Embryonic facial prominence (tissue), 1 donor: ENCODE measurements around the gene SH3GLB2.

ENCODE experiments used
- DNase-seq: peaks from one replicate; pipeline ENCODE4 v3.0.0-alpha.2; 2016; ENCODE audit errors: extremely low spot score

Gene SH3GLB2

GRCh38 chr9:129028192-129028966, at the start of gene SH3GLB2:
SH3GLB2 (minus strand) TSS chr9:129028331; CDS start chr9:129028154, 177 bp downstream.
- peak; percentile 88 for DNase-seq

- no peak for DNase-seq
Observed at GRCh38 chr9:129077236-129077635, 49.1 kb upstream of the SH3GLB2 start.

DNA sequence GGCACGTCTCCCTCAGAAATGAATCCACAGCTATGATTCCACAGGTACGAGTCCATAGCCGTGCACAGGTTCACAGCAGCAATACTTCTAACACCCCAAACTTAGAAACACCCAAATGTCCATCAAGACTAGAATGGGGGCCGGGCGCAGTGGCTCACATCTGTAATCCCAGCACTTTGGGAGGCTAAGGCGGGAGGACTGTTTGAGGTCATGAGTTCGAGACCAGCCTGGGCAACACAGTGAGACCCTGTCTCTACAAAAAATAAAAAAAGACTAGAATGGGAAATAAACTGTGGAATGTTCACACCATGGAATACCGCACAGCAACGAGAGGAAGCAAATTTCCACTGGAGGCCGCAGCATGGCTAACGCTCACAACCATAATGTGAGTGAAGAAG, 48.5 kb upstream of the SH3GLB2 start:
- DNase-seq, result no peak

DNA sequence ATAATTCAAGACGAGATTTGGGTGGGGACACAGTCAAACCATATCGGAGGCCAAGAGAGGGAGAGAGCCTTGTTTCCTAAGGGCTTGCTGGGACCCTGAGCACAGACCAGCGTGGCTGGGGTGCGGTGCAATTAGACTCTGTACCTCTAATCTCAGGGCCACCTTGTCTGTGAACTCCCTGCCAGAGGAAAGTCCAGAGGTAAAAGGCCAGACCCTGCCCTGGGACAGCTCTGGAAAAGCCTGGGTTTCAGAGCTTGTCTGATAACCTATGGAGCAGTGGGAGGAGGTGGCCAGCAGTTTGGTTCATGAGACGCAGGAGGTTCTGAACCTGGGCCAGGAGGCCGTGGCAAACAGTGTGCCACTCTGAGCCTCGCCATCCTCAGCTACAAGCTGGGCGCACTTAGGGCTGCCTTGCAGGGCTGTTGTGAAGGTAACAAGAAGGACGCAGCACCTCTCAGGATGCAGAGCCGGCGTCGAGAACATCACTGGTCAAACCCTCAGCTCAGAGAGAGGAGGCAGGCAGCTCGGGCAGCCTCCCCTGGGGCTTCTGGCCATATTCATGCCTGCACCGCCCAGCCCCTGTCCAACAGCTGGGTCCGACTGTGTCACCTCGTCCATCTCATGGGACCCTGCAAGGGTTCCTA, 48.0 kb upstream of the SH3GLB2 start:
- no peak for DNase-seq

DNA sequence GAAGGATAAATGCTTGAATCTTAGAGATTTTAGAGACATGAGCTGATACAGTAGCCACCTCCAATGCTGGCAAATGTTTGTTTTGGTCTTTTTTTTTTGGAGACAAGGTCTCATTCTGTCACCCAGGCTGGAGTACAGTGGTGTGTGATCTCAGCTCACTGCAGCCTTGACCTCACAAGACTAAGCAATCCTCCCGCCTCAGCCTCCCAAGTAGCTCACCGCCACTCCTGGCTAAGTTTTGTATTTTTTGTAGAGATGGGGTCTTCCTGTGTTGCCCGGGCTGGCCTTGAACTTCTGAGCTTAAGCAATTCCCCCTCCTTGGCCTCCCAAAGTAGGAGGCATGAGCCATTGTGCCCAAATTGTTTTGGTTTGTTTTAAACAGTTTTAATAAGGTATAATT, 46.0 kb upstream of the SH3GLB2 start:
- no peak for DNase-seq

DNA sequence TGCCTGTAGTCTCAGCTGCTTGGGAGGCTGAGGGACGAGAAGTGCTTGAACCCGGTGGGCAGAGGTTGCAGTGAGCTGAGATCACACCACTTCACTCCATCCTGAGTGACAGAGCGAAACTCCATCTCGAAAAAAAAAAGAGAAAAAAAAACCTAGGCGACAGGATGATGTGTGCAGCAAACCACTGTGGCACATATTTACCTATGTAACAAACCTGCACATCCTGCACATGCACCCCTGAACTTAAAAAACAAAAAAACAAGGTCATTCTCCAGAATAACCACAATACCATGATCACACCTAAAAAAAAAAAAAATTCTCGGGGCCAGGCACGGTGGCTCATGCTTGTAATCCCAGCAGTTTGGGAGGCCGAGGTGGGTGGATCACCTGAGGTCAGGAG, 45.3 kb upstream of the SH3GLB2 start:
- DNase-seq, result no peak

- no peak for DNase-seq
Observed at GRCh38 chr9:129072171-129072570, 44.0 kb upstream of the SH3GLB2 start.

- DNase-seq, result no peak
Observed at GRCh38 chr9:129071526-129072126, 43.5 kb upstream of the SH3GLB2 start.

DNA sequence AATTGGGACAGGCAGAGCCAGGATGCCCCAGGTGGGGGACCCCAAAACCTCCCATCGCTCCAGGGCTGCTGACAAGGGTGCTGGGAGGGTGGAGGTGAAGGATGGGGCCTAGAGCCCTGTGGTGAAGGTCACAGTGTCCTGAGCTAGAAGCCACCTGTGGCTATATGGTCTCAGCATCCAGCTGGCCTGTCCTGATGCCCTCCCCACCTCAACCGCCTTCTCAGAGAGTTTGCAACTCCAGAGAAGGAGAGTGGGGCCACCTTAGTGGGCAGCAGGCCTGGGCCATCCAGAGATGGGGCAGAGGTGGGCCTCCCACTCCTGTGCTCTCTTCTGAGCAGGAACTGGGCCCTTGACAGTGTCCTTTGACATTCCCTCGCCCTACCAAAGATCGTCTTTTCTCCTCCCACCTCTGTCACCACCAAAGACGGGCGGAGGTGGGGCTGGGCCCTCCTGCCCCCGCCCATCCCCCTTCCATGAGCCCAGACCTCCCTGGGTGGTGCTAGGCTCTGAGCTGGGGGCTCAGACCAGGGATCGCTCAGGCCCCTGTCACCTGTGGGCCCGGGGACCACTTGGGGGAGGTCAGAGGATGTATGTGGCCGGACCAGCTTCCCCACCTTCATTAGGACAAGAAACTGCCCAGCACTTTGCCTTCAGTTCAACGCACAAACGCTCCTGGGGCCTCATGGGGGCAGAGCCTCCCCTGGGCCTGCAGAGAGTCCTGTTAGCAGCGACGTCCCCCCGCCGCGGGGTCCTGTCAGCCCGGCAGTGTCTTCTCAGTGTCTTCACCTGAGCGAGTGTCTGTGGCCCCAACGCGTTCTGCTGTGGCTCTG, 42.8 kb upstream of the SH3GLB2 start:
- DNase-seq, result no peak

DNA sequence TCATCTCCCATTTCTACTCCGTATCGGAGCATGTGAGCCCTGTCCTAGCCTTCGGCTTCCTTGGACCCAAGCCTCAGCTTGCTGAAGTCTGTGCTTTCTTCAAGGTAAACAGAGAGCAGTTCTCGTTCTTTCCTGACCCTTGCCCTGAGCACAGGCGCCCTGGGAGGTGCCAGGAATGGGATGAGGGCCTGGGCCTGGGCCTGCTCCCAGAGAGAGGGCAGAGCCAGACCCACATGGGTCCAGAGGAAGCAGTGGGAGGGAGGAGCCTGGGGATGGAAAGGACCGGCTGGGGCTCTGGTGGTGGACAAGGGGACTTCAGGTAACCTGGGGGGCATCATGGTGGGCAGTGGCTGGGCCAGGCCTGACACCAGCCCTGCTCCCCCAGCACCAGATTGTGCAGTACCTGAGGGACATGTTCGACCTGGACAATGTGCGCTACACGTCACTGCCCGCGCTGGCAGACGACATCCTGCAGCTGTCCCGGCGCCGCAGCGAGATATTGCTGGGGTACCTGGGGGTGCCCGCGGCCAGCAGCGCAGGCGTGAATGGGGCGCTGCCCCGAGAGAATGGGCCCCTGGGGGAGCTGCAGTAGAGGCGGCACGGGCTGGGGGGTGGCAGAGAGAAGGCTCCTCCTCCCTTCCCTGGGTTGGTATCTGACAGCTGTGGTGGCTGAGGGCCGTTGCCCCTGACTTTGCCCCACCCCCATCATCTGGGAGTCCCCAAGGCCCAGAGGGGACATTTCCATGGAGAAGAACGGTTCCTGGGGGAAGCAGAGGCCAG, 41.9 kb upstream of the SH3GLB2 start:
- DNase-seq, result no peak

DNA sequence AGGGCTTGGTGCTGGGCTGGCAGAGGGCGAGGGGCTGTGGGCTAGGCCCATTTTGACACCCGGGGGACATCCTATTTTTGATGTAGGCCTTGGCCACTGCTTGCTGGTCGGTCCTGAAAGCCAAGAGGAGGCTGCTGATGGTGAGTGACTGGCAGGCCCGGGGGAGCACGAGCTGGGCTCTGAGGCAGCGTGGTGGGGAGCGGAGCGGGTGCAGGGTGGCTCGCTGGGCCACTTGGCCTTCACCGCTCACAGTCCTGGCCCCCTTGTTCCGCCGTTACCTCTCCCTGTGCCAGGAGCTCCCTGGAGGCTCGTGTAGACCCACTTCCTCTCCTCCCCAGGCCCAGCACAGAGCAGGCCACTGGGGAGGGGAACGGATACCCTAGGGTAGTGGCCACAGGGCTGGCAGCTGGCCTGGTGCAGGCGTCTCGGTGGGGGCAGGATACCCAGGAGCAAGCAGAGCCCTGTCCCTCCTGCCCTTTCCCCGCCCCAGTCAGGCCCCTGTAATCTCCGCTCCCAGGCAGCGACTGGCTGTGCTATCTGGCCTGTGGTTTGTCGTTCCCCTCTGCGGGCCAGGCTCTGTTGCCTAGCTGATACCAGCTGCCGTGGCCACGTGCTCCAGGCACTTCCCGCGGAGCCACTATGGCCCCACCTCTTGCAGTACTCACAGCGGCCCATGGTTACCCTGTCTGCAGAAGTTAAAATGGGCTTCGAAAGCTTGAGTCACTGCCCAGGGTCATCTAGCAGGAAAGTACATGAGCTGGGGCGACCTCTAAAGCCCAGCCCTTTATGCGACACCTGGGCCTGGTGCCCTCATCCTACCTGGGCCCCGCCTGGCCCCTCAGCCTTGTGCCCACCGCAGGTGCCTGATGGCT, 41.1 kb upstream of the SH3GLB2 start:
- DNase-seq, result no peak

DNA sequence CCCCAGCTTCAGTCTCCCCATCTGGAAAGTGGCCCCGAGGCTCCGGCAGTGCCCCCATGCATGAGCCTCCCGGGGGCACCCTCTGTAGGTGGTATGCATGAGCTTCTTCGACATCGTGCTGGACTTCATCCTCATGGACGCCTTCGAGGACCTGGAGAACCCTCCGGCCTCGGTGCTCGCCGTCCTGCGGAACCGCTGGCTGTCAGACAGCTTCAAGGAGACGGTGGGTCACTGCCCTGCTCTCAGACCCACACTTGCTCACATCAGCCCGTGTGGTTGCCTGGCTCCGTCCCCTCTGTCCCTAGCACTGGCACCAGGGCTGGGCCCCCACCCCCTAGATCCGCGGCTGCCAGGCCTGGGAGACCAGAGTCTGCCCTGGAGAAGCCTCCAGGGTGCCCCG, 40.0 kb upstream of the SH3GLB2 start:
- DNase-seq, result no peak

DNA sequence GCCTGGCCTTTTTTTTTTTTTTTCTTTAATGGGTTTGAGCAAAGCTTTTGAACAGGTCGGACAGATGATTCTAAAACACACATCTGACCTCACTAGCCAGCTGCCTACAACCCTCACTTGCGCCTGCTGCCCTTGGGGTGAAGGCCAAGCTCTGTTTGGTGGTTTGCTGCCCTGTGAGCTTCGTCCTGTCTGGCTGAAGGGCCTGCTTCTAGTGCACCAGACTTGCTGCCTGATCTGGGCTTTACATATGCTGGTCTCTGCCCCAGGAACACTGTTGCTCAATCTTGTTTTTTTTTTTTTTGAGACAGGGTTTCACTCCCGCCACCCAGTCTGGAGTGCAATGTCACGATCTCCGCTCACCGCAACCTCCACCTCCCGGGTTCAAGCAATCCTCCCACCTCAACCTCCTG, 36.4 kb upstream of the SH3GLB2 start:
- DNase-seq, result no peak

DNA sequence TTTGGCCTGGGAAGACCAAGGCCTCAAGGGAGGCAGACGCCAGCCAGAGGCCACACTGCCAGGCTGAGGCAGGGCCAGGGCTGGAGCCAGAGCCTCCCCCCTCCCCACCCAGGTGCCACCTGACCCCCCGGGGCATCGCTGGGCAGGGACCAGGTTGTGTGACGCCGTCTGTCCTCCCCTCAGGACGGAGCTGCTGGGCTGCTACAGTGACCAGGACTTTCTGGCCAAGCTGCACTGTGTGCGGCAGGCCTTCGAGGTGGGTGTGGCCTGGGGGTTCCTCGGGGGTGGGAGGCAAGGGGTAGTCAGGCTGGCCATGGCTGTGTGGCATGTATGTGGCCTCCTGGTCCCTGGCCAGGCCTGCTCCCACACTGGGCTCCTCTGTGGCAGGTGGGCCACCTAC, 34.9 kb upstream of the SH3GLB2 start:
- no peak for DNase-seq

DNA sequence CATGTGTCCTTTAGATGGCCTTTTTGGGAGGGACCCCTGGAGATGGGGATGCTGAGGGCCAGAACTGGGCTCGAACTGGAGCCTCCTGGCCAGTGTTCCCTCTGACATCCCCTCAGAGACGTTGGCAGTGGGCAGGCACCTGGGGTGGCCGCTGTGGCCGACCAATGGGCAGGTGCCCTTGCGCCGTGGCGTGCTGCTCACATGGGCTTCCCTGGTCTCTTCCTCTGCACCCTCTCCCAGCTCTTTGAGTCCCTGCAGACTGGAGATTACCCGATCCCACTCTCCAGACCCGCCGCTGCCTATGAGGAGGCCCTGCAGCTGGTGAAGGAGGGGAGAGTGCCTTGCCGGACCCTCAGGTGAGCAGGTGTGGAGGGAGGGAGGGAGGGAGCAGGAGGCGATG, 32.9 kb upstream of the SH3GLB2 start:
- DNase-seq, result no peak

DNA sequence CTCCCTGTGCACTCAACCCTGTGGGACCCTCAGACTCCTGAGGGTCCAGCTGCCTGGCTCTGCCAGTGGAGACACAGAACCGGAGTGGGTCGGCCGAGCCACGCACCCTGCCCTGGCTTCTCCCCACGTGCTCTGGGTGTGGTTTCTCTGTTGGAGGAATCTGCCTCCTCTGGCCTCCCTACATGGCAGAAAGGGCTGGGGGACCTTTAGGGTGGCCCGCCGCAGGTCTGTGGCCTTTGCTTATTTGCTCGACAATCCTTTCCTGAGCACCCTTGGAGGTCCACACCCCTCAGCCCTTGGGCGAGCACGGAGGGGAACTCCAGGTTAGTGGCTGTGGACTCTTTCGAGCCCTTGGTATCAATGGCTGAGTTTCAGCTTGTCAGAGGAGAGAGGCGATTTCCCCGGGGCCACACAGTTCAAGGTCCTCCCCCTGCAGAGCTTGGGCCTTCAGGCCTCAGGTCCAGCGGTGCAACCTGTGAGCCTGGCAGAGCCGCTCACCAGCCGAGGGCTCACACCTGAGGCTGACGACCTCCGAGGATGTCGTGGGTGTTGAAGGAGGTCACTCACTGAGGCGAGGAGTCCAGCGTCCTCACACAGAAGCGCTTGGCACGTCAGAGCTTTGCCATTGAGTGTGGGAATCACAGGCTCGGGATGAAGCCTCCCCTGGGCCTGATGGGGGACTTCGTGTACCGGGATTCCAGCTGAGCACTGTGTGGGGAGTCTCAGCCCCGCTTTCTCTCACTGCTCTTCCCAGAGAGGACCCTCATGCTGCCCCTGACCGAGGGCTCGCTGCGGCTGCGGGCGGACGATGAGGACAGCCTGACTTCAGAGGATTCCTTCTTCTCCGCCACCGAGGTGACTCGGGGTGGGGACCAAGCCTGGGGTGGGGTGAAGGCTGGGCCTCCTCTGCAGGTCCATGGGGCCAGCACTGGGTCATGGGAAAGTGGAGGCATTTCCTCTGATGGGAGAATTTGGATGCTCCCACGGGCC, 32.0 kb upstream of the SH3GLB2 start:
- no peak for DNase-seq

- no peak for DNase-seq
Observed at GRCh38 chr9:129058965-129059795, 31.0 kb upstream of the SH3GLB2 start.

DNA sequence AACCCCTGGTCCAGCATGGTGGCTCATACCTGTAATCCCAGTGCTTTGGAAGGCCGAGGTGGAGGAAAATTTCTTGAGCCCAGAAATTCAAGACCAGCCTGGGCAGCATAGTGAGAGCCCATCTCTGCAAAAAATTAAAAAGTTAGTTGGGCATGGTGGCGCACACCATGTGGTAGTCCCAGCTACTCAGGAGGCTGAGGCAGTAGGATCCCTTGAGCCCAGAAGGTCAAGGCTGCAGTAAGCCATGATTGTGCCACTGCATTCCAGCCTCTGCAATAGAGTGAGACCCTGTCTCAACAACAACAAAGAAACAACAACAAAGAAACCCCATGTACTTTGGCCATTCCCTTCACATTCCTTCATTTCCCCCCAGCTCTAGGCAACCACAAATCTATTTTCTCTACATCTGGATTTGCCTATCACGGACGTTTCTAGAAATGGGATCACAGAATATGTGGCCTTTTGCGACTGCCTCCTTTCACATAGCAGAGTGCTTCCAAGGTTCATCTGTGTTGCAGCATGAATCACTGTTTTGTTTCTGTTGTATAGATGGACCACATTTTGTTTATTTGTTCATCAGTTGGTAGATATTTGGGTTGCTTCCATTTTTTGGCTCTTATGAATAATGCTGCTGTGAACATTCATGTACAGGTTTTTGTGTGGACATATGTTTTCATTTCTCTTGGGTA, 26.2 kb upstream of the SH3GLB2 start:
- DNase-seq, result no peak
